GM20000 (cell line): ENCODE measurements around the gene CCDC38.

Experiments used
- DNase-seq: peaks from one replicate; pipeline ENCODE4 v3.0.0; 2012; ENCODE audit warnings: low spot score
- TF ChIP-seq, protein P1 (sequence below): IDR thresholded peaks from 2 replicates; pipeline ENCODE4 v1.5.1; 2012; ENCODE audit warnings: mild to moderate bottlenecking, control low read depth; ENCODE audit errors: extremely low read depth, missing control alignments

CCDC38 gene

DNA sequence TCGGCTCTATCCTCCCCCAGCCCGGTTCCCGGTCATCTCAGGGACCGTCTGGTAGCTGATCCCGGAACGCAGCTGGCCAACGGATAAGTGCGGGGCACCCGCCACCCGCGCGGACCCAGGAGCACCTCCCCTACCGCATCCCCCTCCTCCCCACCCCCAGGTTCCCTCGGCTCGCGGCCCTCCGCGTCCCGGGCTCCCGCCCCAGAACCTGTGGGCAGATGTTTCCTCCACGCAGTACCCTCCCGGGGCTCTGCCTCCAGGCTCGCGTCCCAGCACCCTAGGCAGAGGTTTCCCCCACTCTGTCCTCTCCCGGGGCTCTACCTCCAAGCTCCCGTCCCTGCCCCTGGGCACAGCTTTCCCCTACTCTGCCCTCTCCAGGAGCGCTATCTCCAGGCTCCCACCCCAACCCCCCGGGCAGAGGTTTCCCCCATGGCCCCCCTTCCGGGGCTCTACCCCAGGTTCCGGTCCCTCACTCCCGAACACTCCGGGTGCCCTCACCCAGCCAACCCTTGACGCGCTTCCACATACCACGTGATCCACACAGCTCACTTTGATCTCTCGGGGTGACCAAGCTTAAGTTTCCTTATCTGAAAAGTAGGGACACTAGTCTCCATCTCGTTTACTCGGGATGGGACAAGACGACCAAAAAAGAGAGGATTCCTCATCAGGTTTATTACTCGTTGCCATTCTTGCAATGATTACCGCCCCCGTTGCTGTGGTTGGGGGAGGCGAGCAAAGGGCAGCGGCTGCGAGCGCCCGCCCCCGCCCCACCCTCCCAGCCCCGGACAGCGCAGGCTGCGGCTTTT lies at the start of gene CCDC38:
Gene CCDC38, minus strand, starts transcription at position 91 of the 806 bp plus-strand sequence. CDS start 6,105 bp downstream, outside the sequence.
- peak; percentile 95 for DNase-seq
- TF ChIP-seq, protein P1, sequence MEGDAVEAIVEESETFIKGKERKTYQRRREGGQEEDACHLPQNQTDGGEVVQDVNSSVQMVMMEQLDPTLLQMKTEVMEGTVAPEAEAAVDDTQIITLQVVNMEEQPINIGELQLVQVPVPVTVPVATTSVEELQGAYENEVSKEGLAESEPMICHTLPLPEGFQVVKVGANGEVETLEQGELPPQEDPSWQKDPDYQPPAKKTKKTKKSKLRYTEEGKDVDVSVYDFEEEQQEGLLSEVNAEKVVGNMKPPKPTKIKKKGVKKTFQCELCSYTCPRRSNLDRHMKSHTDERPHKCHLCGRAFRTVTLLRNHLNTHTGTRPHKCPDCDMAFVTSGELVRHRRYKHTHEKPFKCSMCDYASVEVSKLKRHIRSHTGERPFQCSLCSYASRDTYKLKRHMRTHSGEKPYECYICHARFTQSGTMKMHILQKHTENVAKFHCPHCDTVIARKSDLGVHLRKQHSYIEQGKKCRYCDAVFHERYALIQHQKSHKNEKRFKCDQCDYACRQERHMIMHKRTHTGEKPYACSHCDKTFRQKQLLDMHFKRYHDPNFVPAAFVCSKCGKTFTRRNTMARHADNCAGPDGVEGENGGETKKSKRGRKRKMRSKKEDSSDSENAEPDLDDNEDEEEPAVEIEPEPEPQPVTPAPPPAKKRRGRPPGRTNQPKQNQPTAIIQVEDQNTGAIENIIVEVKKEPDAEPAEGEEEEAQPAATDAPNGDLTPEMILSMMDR = no peak

DNA sequence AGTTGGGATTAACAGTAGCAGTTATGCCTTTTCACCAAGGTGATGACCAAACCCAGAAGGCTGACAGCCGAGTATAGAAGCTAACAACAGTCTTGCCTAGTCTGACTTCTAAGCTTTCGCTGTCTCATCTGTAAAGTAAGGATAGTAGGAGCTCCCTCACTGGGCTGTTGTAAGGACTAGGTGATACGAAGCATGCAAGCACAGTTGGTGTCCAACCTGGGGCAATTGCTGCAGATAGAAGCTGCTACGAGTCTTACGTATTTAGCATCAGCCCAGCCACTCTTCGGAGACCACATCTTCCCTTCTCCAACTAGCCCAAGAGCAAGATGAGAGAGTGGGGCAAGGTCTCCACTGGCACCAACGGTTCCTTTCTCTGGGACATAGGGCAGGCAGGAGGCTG lies 47.7 kb upstream of the CCDC38 start:
- DNase-seq = no peak

GRCh38 chr12:95989504-95990123 lies 47.2 kb upstream of the CCDC38 start:
- DNase-seq = no peak
- TF ChIP-seq, protein P1 = no peak

More for the DNA sequence above, 47.7 kb upstream of the CCDC38 start:
- TF ChIP-seq, protein P1 = no peak

GRCh38 chr12:95988506-95989275 lies 46.3 kb upstream of the CCDC38 start:
- TF ChIP-seq, protein P1 = no peak

GRCh38 chr12:95986635-95987570 lies 44.5 kb upstream of the CCDC38 start:
- DNase-seq = no peak
- TF ChIP-seq, protein P1 = no peak

More at GRCh38 chr12:95988506-95989275, 46.3 kb upstream of the CCDC38 start:
- DNase-seq = no peak

- TF ChIP-seq, protein P1 = no peak
- no peak for DNase-seq
These were observed 42.3 kb upstream of the CCDC38 start for GRCh38 chr12:95984682-95985081.
